HEK293T (cell line): Measurements from ENCODE around the gene HACE1.

ENCODE experiments used
- CTCF ChIA-PET: fragments of 350-600 bp; formaldehyde crosslinking; extraction: SDS; loops from one replicate; lab custom pipeline; 2021; ENCODE audit warnings: antibody characterized with exemption, inconsistent platforms; lab: Yijun Ruan, JAX
- POLR2A ChIA-PET: fragments of 350-600 bp; formaldehyde crosslinking; extraction: SDS; loops from one replicate; lab custom pipeline; 2020; ENCODE audit warnings: antibody characterized with exemption, inconsistent platforms; lab: Yijun Ruan, JAX
- DNase-seq: peaks from one replicate; pipeline ENCODE4 v3.0.0; 2012; ENCODE audit warnings: mixed read lengths; ENCODE audit errors: extremely low spot score
- ARNT ChIP-seq: fragments of 450-650 bp; IDR thresholded peaks from 2 replicates; pipeline ENCODE4 v1.6.1; 2017; ENCODE audit warnings: mild to moderate bottlenecking
- BHLHE40 ChIP-seq: fragments of 450-650 bp; IDR thresholded peaks from 2 replicates; pipeline ENCODE4 v1.6.1; 2016; ENCODE audit warnings: mild to moderate bottlenecking, moderate library complexity, borderline replicate concordance
- CTBP1 ChIP-seq: fragments of 450-650 bp; IDR thresholded peaks from 2 replicates; pipeline ENCODE4 v1.6.1; 2016; ENCODE audit warnings: borderline replicate concordance
- ELF4 ChIP-seq: fragments of 450-650 bp; IDR thresholded peaks from 2 replicates; pipeline ENCODE4 v1.6.1; 2017; ENCODE audit warnings: antibody characterized with exemption
- FOXA1 ChIP-seq: fragments of 450-650 bp; IDR thresholded peaks from 2 replicates; pipeline ENCODE4 v1.6.1; 2016; ENCODE audit warnings: mild to moderate bottlenecking
- FOXK2 ChIP-seq: fragments of 450-650 bp; IDR thresholded peaks from 2 replicates; pipeline ENCODE4 v1.6.1; 2016; ENCODE audit warnings: mild to moderate bottlenecking
- FOXM1 ChIP-seq: fragments of 450-650 bp; IDR thresholded peaks from 2 replicates; pipeline ENCODE4 v1.6.1; 2017; ENCODE audit warnings: mild to moderate bottlenecking, borderline replicate concordance
- HDGF ChIP-seq: fragments of 450-650 bp; IDR thresholded peaks from 2 replicates; pipeline ENCODE4 v1.6.1; 2017; ENCODE audit warnings: antibody characterized with exemption, borderline replicate concordance
- L3MBTL2 ChIP-seq: fragments of 450-650 bp; conservative IDR thresholded peaks from 2 replicates; pipeline ENCODE4 v1.6.1; 2016; ENCODE audit warnings: mild to moderate bottlenecking
- LEF1 ChIP-seq: fragments of 450-650 bp; IDR thresholded peaks from 2 replicates; pipeline ENCODE4 v1.6.1; 2017; ENCODE audit warnings: mild to moderate bottlenecking, borderline replicate concordance
- NFRKB ChIP-seq: fragments of 450-650 bp; IDR thresholded peaks from 2 replicates; pipeline ENCODE4 v1.6.1; 2016; ENCODE audit warnings: mild to moderate bottlenecking, moderate library complexity
- PKNOX1 ChIP-seq: fragments of 450-650 bp; IDR thresholded peaks from 2 replicates; pipeline ENCODE4 v1.6.1; 2016
- SP1 ChIP-seq: fragments of 450-650 bp; IDR thresholded peaks from 2 replicates; pipeline ENCODE4 v1.6.1; 2017
- SUZ12 ChIP-seq: fragments of 450-650 bp; IDR thresholded peaks from 2 replicates; pipeline ENCODE4 v1.6.1; 2016; ENCODE audit warnings: mild to moderate bottlenecking
- TARDBP ChIP-seq: fragments of 450-650 bp; IDR thresholded peaks from 2 replicates; pipeline ENCODE4 v1.6.1; 2016
- ZNF384 ChIP-seq: fragments of 450-650 bp; IDR thresholded peaks from 2 replicates; pipeline ENCODE4 v1.6.1; 2016

Gene HACE1

GRCh38 chr6:104736545-104736944 lies 123.2 kb downstream of the HACE1 start:
- CTCF ChIA-PET, result no interaction called here
- TF ChIP-seq FOXM1 (no peak), SUZ12 (no peak), HDGF (no peak), BHLHE40 (no peak), ZNF384 (no peak), ARNT (no peak), L3MBTL2 (no peak), LEF1 (no peak), FOXK2 (no peak), NFRKB (no peak), CTBP1 (no peak), ELF4 (no peak), SP1 (no peak), PKNOX1 (no peak), FOXA1 (no peak), TARDBP (no peak)
- POLR2A ChIA-PET, result no interaction called here
- no peak for DNase-seq

- ChIA-PET POLR2A (no interaction called here), CTCF (no interaction called here)
- TF ChIP-seq NFRKB, result no peak
- TF ChIP-seq FOXA1, result no peak
- TF ChIP-seq HDGF, result no peak
- TF ChIP-seq FOXM1, result no peak
- no peak for TF ChIP-seq ZNF384
- no peak for DNase-seq
These were observed 129.3 kb downstream of the HACE1 start for GRCh38 chr6:104730450-104730849.

GRCh38 chr6:104729433-104729832 lies 130.3 kb downstream of the HACE1 start:
- TF ChIP-seq FOXA1 (no peak), SUZ12 (no peak), ARNT (no peak), FOXK2 (no peak), HDGF (no peak), SP1 (no peak), NFRKB (no peak)
- POLR2A ChIA-PET, result no interaction called here
- DNase-seq, result no peak
- CTCF ChIA-PET, result no interaction called here

GRCh38 chr6:104728448-104728847 lies 131.3 kb downstream of the HACE1 start:
- ChIA-PET CTCF (interaction anchor here (0.7 kb wide), 1 partner anchor 40 kb away, joined by 3 read pairs; no protein-coding TSS in a partner anchor), POLR2A (no interaction called here)
- no peak for DNase-seq
- no peak for TF ChIP-seq CTBP1
- TF ChIP-seq ELF4, result no peak
- TF ChIP-seq FOXK2, result no peak
- no peak for TF ChIP-seq ARNT
- TF ChIP-seq ZNF384, result no peak
- no peak for TF ChIP-seq L3MBTL2
- TF ChIP-seq PKNOX1, result no peak
- TF ChIP-seq BHLHE40, result no peak
- TF ChIP-seq NFRKB, result no peak
- TF ChIP-seq SP1, result no peak
- no peak for TF ChIP-seq TARDBP
- no peak for TF ChIP-seq HDGF
- no peak for TF ChIP-seq LEF1
- no peak for TF ChIP-seq FOXM1
- no peak for TF ChIP-seq FOXA1
- no peak for TF ChIP-seq SUZ12

GRCh38 chr6:104718672-104719071 lies 141.0 kb downstream of the HACE1 start:
- DNase-seq, result no peak
- TF ChIP-seq ELF4 (no peak), SUZ12 (no peak), FOXA1 (no peak), CTBP1 (no peak), FOXK2 (no peak), SP1 (no peak), PKNOX1 (no peak), TARDBP (no peak), ZNF384 (no peak), NFRKB (no peak), FOXM1 (no peak), HDGF (no peak), BHLHE40 (no peak), LEF1 (no peak)
- POLR2A ChIA-PET, result no interaction called here
- CTCF ChIA-PET, result no interaction called here

- DNase-seq, result no peak
- ChIA-PET POLR2A (no interaction called here), CTCF (no interaction called here)
- TF ChIP-seq ARNT (no peak), L3MBTL2 (no peak), LEF1 (no peak), FOXA1 (no peak)
These were observed 142.9 kb downstream of the HACE1 start for GRCh38 chr6:104716858-104717257.

- ChIA-PET CTCF (no interaction called here), POLR2A (no interaction called here)
- DNase-seq, result no peak
- no peak for TF ChIP-seq FOXK2
These were observed 144.9 kb downstream of the HACE1 start for GRCh38 chr6:104714796-104715195.
